Heart right ventricle (tissue), 16 donors: Measurements from ENCODE around the gene KDM1B. TPM values are rescaled to one million over a fixed set of nuclear protein-coding genes. Genes with fewer than 3 reads are reported as not detected.

Experiments
- ATAC-seq, 8 donors: fragments of 200-7000 bp; cut with Tn5 transposase; one replicate each; pipeline ENCODE4 v1.9.1; 2020; ENCODE audit warnings: mild to moderate bottlenecking in 8 of 8, moderate library complexity in 8 of 8, moderate number of reproducible peaks in 1 of 8
- DNase-seq, 2 donors: peaks; one replicate each; pipeline ENCODE4 v3.0.0-alpha.2; 2020
- H3K27ac ChIP-seq, 10 donors: fragments of 200-600 bp; sonication (generic) in 2 of 10; one replicate each; pipeline versions ENCODE4 v1.5.0 to v1.8.0; 2020 to 2022; ENCODE audit warnings: mild to moderate bottlenecking in 3 of 10
- H3K27me3 ChIP-seq, 7 donors: fragments of 200-600 bp; one replicate each; pipeline ENCODE4 v1.8.0; 2021 to 2022; ENCODE audit warnings: mild to moderate bottlenecking in 2 of 7
- H3K36me3 ChIP-seq, 9 donors: fragments of 200-600 bp; sonication (generic) in 1 of 9; one replicate each; pipeline versions ENCODE4 v1.5.0 to v1.8.0; 2020 to 2022; ENCODE audit warnings: mild to moderate bottlenecking in 2 of 9
- H3K4me1 ChIP-seq, 9 donors: fragments of 200-600 bp; sonication (generic) in 1 of 9; one replicate each; pipeline versions ENCODE4 v1.5.0 to v1.8.0; 2020 to 2022; ENCODE audit warnings: mild to moderate bottlenecking in 4 of 9
- H3K4me3 ChIP-seq, 10 donors: fragments of 200-600 bp; sonication (generic) in 2 of 10; one replicate each; pipeline versions ENCODE4 v1.5.0 to v1.8.0; 2020 to 2022; ENCODE audit warnings: mild to moderate bottlenecking in 7 of 10, moderate library complexity in 2 of 10
- H3K9me3 ChIP-seq, 11 donors: fragments of 200-600 bp in 10 of 11; sonication (generic) in 2 of 11; one replicate each; pipeline versions ENCODE4 v1.5.0 to v1.8.0; 2013 to 2022; ENCODE audit warnings: mild to moderate bottlenecking in 2 of 11, control low read depth in 1 of 11, moderate library complexity in 1 of 11
- CTCF ChIP-seq, 9 donors: fragments of 200-600 bp; sonication (generic) in 2 of 9; IDR thresholded peaks; one replicate each; pipeline versions ENCODE4 v1.5.0 to v1.8.0; 2021 to 2022; ENCODE audit warnings: antibody characterized with exemption in 9 of 9, mild to moderate bottlenecking in 5 of 9, moderate library complexity in 1 of 9
- WGBS, 2 donors: extraction: QIAGEN DNeasy Blood & Tissue Kit; methylation state at CpG; one replicate each; pipeline ENCODE4 v1.1.7; 2013; ENCODE audit warnings: inconsistent platforms in 1 of 2; 5-methylcytosine and 5-hydroxymethylcytosine counted together
- intact Hi-C, 10 donors: fragments of 100-400 bp; cut with DNase I; formaldehyde crosslinking; loops; one replicate each; pipeline versions ENCODE4 v1.11.1 to v1.14.2; 2022
- polyA plus RNA-seq, 2 donors: library from polyadenylated mRNA; stranded (reverse); fragments of 200-250 nt; gene quantifications; one replicate each; pipeline ENCODE4 v1.2.3, GENCODE V29; 2013
- total RNA-seq, 10 donors: library from RNA; stranded (reverse); fragmentation: NEBNext Ultra II Directional in 3 of 10; extraction: Animal tissue kit (Norgen Biotek cat#: 25700) in 3 of 10; gene quantifications; one replicate each; pipeline versions ENCODE4 v1.2.1 to v1.2.4, GENCODE V29; 2021 to 2023
- donor health status: Arrhythmogenic right ventricular cardiomyopathy.
- donor health status: ischemic (EF 13 %, LVEDD 7.1; RV severe dilation, severe dysfunction).
- donor health status: healthy with polysubstance abuse.
- donor health status: DM: no; HTN: yes; CAD: no.
- donor health status: DM: no; HTN: no; CAD: no.
- donor health status: ischemic (EF 25% LVEDD 6.9; RV normal size, moderate dysfunction).
- donor health status: ischemic (EF 25% LVEDD 5.7; RV mildly dilated, moderate dysfunction).
- donor health status: healthy.
- donor health status: DM: yes; HTN: yes; CAD: no.
- donor health status: Ischemic cardiomyopathy.
- donor health status: ischemic (EF 35%, LVEDD 5.7; RV mildly dilated, moderate dysfunction).
- donor health status: nonischemic (EF 11% LVEDD 7.7; RV severe dilation, severe dysfunction).
- donor health status: DM: yes; HTN: yes; CAD: no.
- donor health status: PGD.
- donor health status: ischemic (EF 29% LVEDD 5.4; RV normal size, mild dysfunction).
- donor health status: nonischemic (EF 23%, LVEDD 6.1; RV moderate dilation, normal function).

Gene KDM1B
- total and polyA plus RNA-seq, 12 donors = 2.3 to 22.5 (median 15.2) TPM

GRCh38 chr6:18177286-18177965 lies 22.2 kb downstream of the KDM1B start:
- ATAC-seq = no peak
- H3K4me1 ChIP-seq = peaks cover 0 to 45% (median 0%) of the 10 kb centered on the region in 9 donors
- DNase-seq = no peak
- WGBS, 2 donors = 90 to 93% methylated on average over 4 of the region's 4 CpGs
- peak overlapping the region in 1 of 10 donors; percentile 59 for H3K27ac ChIP-seq
- peaks cover 0 to 42% (median under 1%) of the 10 kb centered on the region in 9 donors for H3K36me3 ChIP-seq
- H3K4me3 ChIP-seq = no peak overlapping the region
- H3K27me3 ChIP-seq = no peaks in the 10 kb centered on the region
- intact Hi-C loops = no loop called here
- peaks cover 0 to 9% (median 0%) of the 10 kb centered on the region in 11 donors for H3K9me3 ChIP-seq
- no peak for TF ChIP-seq CTCF (IDR thresholded peaks at IDR 0.05)

GRCh38 chr6:18178960-18179615 lies 23.9 kb downstream of the KDM1B start:
- ATAC-seq = no peak
- no peak for TF ChIP-seq CTCF (IDR thresholded peaks at IDR 0.05)
- Histone ChIP-seq H3K27ac (peak overlapping the region in 1 of 10 donors; percentile 71), H3K4me1 (peaks cover 0 to 45% (median 0%) of the 10 kb centered on the region in 9 donors), H3K27me3 (no peaks in the 10 kb centered on the region), H3K9me3 (peaks cover 0 to 9% (median 0%) of the 10 kb centered on the region in 11 donors), H3K36me3 (peaks cover 0 to 33% (median 0%) of the 10 kb centered on the region in 9 donors), H3K4me3 (no peak overlapping the region)
- no peak for DNase-seq
- 89% methylated on average over 3 of the region's 3 CpGs for WGBS, 2 donors
- intact Hi-C loops = no loop called here

- intact Hi-C loops = loop anchor here in 1 of 10 donors (10.0 kb wide), 1 partner anchor 325 kb away; no protein-coding TSS in a partner anchor
- peak overlapping the region in 1 of 10 donors; percentile 71 for H3K27ac ChIP-seq
- 86 to 93% methylated on average over 5 of the region's 5 CpGs for WGBS, 2 donors
These were observed 24.6 kb downstream of the KDM1B start for GRCh38 chr6:18179770-18180356.

More at GRCh38 chr6:18179770-18180356, 24.6 kb downstream of the KDM1B start:
- ATAC-seq (peak in 6 of 8 donors; percentile 34 to 76 (median 48)), DNase-seq (peak in 1 of 2 donors; percentile 10)
- peaks cover 0 to 45% (median 0%) of the 10 kb centered on the region in 9 donors for H3K4me1 ChIP-seq
- no peak overlapping the region for H3K4me3 ChIP-seq
- peaks cover 0 to 29% (median 0%) of the 10 kb centered on the region in 9 donors for H3K36me3 ChIP-seq
- peaks cover 0 to 9% (median 0%) of the 10 kb centered on the region in 11 donors for H3K9me3 ChIP-seq
- no peak for TF ChIP-seq CTCF (IDR thresholded peaks at IDR 0.05)
- no peaks in the 10 kb centered on the region for H3K27me3 ChIP-seq
